ENCODE data around the gene GRPR. TPM values are rescaled to one million over a fixed set of nuclear protein-coding genes. Genes with fewer than 3 reads are reported as not detected.

The GRPR gene
- total RNA-seq, 1 donor from 2014 or later: not detected

DNA sequence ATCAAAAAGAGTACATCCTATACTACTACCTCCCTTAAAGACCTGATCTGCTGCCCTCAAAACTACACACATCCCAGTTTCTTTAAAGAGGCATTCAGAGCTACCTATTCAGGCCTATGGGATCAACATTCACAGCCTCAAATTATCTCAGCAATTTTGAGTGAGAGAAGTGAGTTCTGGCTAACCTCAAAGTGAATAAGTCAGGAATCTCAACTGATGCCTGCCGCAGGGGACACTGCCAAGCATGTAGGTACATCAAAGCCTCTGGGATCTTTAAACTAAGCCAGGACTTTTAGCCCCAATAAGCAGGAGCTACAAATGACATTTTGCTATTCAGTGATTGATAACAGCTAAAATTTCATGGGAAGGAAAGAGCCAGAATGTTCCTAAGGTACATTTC, 11.6 kb downstream of the GRPR start:
- no peak for DNase-seq (ENCODE audit: extremely low spot score in 2 of 2)
- no peaks in the 10 kb centered on the region for H3K4me1 ChIP-seq
- H3K9me3 ChIP-seq: no peaks in the 10 kb centered on the region
- intact Hi-C loops (cut with DNase I): no loop called here
- H3K4me3 ChIP-seq: no peak overlapping the region
- H3K36me3 ChIP-seq: no peaks in the 10 kb centered on the region
- H3K27ac ChIP-seq: no peak overlapping the region
- no peak for TF ChIP-seq POLR2A (IDR thresholded peaks at IDR 0.05)
- TF ChIP-seq, protein P1, sequence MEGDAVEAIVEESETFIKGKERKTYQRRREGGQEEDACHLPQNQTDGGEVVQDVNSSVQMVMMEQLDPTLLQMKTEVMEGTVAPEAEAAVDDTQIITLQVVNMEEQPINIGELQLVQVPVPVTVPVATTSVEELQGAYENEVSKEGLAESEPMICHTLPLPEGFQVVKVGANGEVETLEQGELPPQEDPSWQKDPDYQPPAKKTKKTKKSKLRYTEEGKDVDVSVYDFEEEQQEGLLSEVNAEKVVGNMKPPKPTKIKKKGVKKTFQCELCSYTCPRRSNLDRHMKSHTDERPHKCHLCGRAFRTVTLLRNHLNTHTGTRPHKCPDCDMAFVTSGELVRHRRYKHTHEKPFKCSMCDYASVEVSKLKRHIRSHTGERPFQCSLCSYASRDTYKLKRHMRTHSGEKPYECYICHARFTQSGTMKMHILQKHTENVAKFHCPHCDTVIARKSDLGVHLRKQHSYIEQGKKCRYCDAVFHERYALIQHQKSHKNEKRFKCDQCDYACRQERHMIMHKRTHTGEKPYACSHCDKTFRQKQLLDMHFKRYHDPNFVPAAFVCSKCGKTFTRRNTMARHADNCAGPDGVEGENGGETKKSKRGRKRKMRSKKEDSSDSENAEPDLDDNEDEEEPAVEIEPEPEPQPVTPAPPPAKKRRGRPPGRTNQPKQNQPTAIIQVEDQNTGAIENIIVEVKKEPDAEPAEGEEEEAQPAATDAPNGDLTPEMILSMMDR (IDR thresholded peaks at IDR 0.05): no peak
- TF ChIP-seq POLR2AphosphoS5 (IDR thresholded peaks at IDR 0.05; ENCODE audit: insufficient read depth in 1 of 2, low read depth in 1 of 2): no peak
- no peaks in the 10 kb centered on the region for H3K27me3 ChIP-seq

DNA sequence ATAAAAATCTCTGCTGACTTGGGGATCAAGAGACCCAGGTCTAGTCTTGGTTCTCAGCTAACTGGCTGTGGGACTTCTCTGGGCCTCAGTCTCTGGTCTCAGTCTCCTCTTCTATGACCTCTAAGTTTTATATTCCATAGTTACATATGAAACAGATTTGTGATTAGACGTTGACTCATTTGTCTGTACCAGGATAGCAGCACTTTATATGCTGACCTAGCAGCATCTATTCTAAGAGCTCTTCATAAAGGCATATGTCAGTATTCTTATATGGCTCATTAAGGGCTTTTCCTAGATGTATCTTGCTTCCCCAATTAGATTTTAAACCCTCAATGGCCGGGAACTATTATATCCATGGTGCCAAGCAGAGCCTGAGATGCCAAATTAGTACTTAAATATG, 12.7 kb downstream of the GRPR start:
- Histone ChIP-seq H3K36me3 (no peaks in the 10 kb centered on the region), H3K9me3 (no peaks in the 10 kb centered on the region), H3K27ac (no peak overlapping the region), H3K4me1 (no peaks in the 10 kb centered on the region), H3K27me3 (no peaks in the 10 kb centered on the region), H3K4me3 (no peak overlapping the region)
- TF ChIP-seq POLR2AphosphoS5 (IDR thresholded peaks at IDR 0.05; ENCODE audit: insufficient read depth in 1 of 2, low read depth in 1 of 2) (no peak), POLR2A (IDR thresholded peaks at IDR 0.05) (no peak)
- TF ChIP-seq, protein P1 (IDR thresholded peaks at IDR 0.05): no peak
- DNase-seq (ENCODE audit: extremely low spot score in 2 of 2): no peak
- intact Hi-C loops (cut with DNase I): no loop called here

- H3K27me3 ChIP-seq: no peaks in the 10 kb centered on the region
- H3K36me3 ChIP-seq: no peaks in the 10 kb centered on the region
- TF ChIP-seq POLR2A (IDR thresholded peaks at IDR 0.05): no peak
- TF ChIP-seq POLR2AphosphoS5 (IDR thresholded peaks at IDR 0.05; ENCODE audit: insufficient read depth in 1 of 2, low read depth in 1 of 2): no peak
- TF ChIP-seq, protein P1 (IDR thresholded peaks at IDR 0.05): no peak
- no peak overlapping the region for H3K27ac ChIP-seq
- no peak for DNase-seq (ENCODE audit: extremely low spot score in 2 of 2)
- no peaks in the 10 kb centered on the region for H3K9me3 ChIP-seq
- intact Hi-C loops (cut with DNase I): no loop called here
- H3K4me3 ChIP-seq: no peak overlapping the region
- H3K4me1 ChIP-seq: no peaks in the 10 kb centered on the region
These were observed 14.2 kb downstream of the GRPR start for GRCh38 chrX:16137416-16138107.

GRCh38 chrX:16138108-16138427, 14.7 kb downstream of the GRPR start:
- no peak overlapping the region for H3K27ac ChIP-seq

DNA sequence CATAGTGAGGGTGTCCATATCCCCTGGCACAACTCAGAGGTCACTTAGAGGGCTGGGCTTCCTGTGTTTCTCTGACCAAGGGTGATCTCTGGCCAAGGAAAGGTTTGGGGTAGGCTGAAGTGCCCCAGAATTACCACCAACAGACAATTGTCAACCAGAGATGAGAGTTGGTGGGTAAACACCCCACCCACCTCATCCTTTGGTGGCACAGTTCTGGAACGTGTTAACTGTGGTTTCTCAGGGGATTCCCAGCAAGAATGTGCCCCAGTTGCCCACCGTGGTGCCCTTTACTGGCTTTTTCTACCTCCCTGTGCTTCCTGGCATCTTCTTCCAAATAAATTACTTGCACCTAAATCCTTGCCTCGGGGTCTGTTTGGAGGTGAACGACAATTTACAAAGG, 17.1 kb downstream of the GRPR start:
- DNase-seq (ENCODE audit: extremely low spot score in 2 of 2): no peak
- H3K27ac ChIP-seq: no peak overlapping the region
- H3K4me3 ChIP-seq: no peak overlapping the region
- no peak for TF ChIP-seq POLR2AphosphoS5 (IDR thresholded peaks at IDR 0.05; ENCODE audit: insufficient read depth in 1 of 2, low read depth in 1 of 2)
- TF ChIP-seq, protein P1 (IDR thresholded peaks at IDR 0.05): no peak
- no peak for TF ChIP-seq POLR2A (IDR thresholded peaks at IDR 0.05)
- H3K9me3 ChIP-seq: no peaks in the 10 kb centered on the region
- intact Hi-C loops (cut with DNase I): no loop called here
- no peaks in the 10 kb centered on the region for H3K36me3 ChIP-seq
- H3K27me3 ChIP-seq: no peaks in the 10 kb centered on the region
- no peaks in the 10 kb centered on the region for H3K4me1 ChIP-seq

More at GRCh38 chrX:16138108-16138427, 14.7 kb downstream of the GRPR start:
- Histone ChIP-seq H3K27me3 (no peaks in the 10 kb centered on the region), H3K9me3 (no peaks in the 10 kb centered on the region), H3K4me1 (no peaks in the 10 kb centered on the region), H3K4me3 (no peak overlapping the region), H3K36me3 (no peaks in the 10 kb centered on the region)
- intact Hi-C loops (cut with DNase I): no loop called here
- TF ChIP-seq POLR2AphosphoS5 (IDR thresholded peaks at IDR 0.05; ENCODE audit: insufficient read depth in 1 of 2, low read depth in 1 of 2) (no peak), POLR2A (IDR thresholded peaks at IDR 0.05) (no peak)
- TF ChIP-seq, protein P1 (IDR thresholded peaks at IDR 0.05): no peak
- no peak for DNase-seq (ENCODE audit: extremely low spot score in 2 of 2)

Measured in vagina (tissue), 2 donors.